Measurements from ENCODE around the gene BANP.

BANP gene

GRCh38 chr16:87918866-87919680 lies 32.2 kb upstream of the BANP start:
- Histone ChIP-seq H3K36me3 (ENCODE audit: control insufficient read depth, insufficient read depth, low read length) (no peaks in the 10 kb centered on the region), H3K27ac (ENCODE audit: low read depth, low read length) (no peak overlapping the region), H3K4me1 (ENCODE audit: control insufficient read depth, insufficient read depth, low read length) (no peaks in the 10 kb centered on the region), H3K4me3 (ENCODE audit: low read length) (no peak overlapping the region), H3K9ac (ENCODE audit: low read length) (no peak overlapping the region), H3K27me3 (ENCODE audit: control insufficient read depth, insufficient read depth, low read length) (no peaks in the 10 kb centered on the region)

GRCh38 chr16:87919681-87919994 lies 31.6 kb upstream of the BANP start:
- Histone ChIP-seq H3K4me1 (ENCODE audit: control insufficient read depth, insufficient read depth, low read length) (no peaks in the 10 kb centered on the region), H3K4me3 (ENCODE audit: low read length) (no peak overlapping the region), H3K27me3 (ENCODE audit: control insufficient read depth, insufficient read depth, low read length) (no peaks in the 10 kb centered on the region), H3K36me3 (ENCODE audit: control insufficient read depth, insufficient read depth, low read length) (no peaks in the 10 kb centered on the region), H3K9ac (ENCODE audit: low read length) (no peak overlapping the region), H3K27ac (ENCODE audit: low read depth, low read length) (no peak overlapping the region)

- H3K27me3 ChIP-seq (ENCODE audit: control insufficient read depth, insufficient read depth, low read length), result no peaks in the 10 kb centered on the region
Measured at GRCh38 chr16:87921236-87921773, 29.9 kb upstream of the BANP start.

GRCh38 chr16:87922250-87922871 lies 28.9 kb upstream of the BANP start:
- Histone ChIP-seq H3K4me1 (ENCODE audit: control insufficient read depth, insufficient read depth, low read length) (no peaks in the 10 kb centered on the region), H3K9ac (ENCODE audit: low read length) (no peak overlapping the region), H3K36me3 (ENCODE audit: control insufficient read depth, insufficient read depth, low read length) (no peaks in the 10 kb centered on the region), H3K4me3 (ENCODE audit: low read length) (no peak overlapping the region), H3K27me3 (ENCODE audit: control insufficient read depth, insufficient read depth, low read length) (no peaks in the 10 kb centered on the region), H3K27ac (ENCODE audit: low read depth, low read length) (no peak overlapping the region)

More at GRCh38 chr16:87921236-87921773, 29.9 kb upstream of the BANP start:
- no peaks in the 10 kb centered on the region for H3K36me3 ChIP-seq (ENCODE audit: control insufficient read depth, insufficient read depth, low read length)
- no peak overlapping the region for H3K9ac ChIP-seq (ENCODE audit: low read length)
- H3K4me3 ChIP-seq (ENCODE audit: low read length), result no peak overlapping the region
- no peaks in the 10 kb centered on the region for H3K4me1 ChIP-seq (ENCODE audit: control insufficient read depth, insufficient read depth, low read length)
- H3K27ac ChIP-seq (ENCODE audit: low read depth, low read length), result no peak overlapping the region

GRCh38 chr16:87924041-87924810 lies 27.0 kb upstream of the BANP start:
- Histone ChIP-seq H3K36me3 (ENCODE audit: control insufficient read depth, insufficient read depth, low read length) (no peaks in the 10 kb centered on the region), H3K9ac (ENCODE audit: low read length) (no peak overlapping the region), H3K4me1 (ENCODE audit: control insufficient read depth, insufficient read depth, low read length) (no peaks in the 10 kb centered on the region), H3K4me3 (ENCODE audit: low read length) (no peak overlapping the region), H3K27ac (ENCODE audit: low read depth, low read length) (no peak overlapping the region), H3K27me3 (ENCODE audit: control insufficient read depth, insufficient read depth, low read length) (no peaks in the 10 kb centered on the region)

GRCh38 chr16:87924811-87925670 lies 26.2 kb upstream of the BANP start:
- no peak overlapping the region for H3K9ac ChIP-seq (ENCODE audit: low read length)
- H3K27me3 ChIP-seq (ENCODE audit: control insufficient read depth, insufficient read depth, low read length), result no peaks in the 10 kb centered on the region
- no peak overlapping the region for H3K4me3 ChIP-seq (ENCODE audit: low read length)
- no peak overlapping the region for H3K27ac ChIP-seq (ENCODE audit: low read depth, low read length)
- no peaks in the 10 kb centered on the region for H3K36me3 ChIP-seq (ENCODE audit: control insufficient read depth, insufficient read depth, low read length)
- H3K4me1 ChIP-seq (ENCODE audit: control insufficient read depth, insufficient read depth, low read length), result no peaks in the 10 kb centered on the region

- Histone ChIP-seq H3K4me3 (ENCODE audit: low read length) (no peak overlapping the region), H3K27me3 (ENCODE audit: control insufficient read depth, insufficient read depth, low read length) (no peaks in the 10 kb centered on the region), H3K4me1 (ENCODE audit: control insufficient read depth, insufficient read depth, low read length) (no peaks in the 10 kb centered on the region), H3K27ac (ENCODE audit: low read depth, low read length) (no peak overlapping the region), H3K36me3 (ENCODE audit: control insufficient read depth, insufficient read depth, low read length) (no peaks in the 10 kb centered on the region), H3K9ac (ENCODE audit: low read length) (no peak overlapping the region)
Measured at GRCh38 chr16:87926246-87927194, 24.7 kb upstream of the BANP start.

- H3K4me3 ChIP-seq (ENCODE audit: low read length), result no peak overlapping the region
- H3K27ac ChIP-seq (ENCODE audit: low read depth, low read length), result no peak overlapping the region
- H3K27me3 ChIP-seq (ENCODE audit: control insufficient read depth, insufficient read depth, low read length), result no peaks in the 10 kb centered on the region
- H3K4me1 ChIP-seq (ENCODE audit: control insufficient read depth, insufficient read depth, low read length), result no peaks in the 10 kb centered on the region
- no peaks in the 10 kb centered on the region for H3K36me3 ChIP-seq (ENCODE audit: control insufficient read depth, insufficient read depth, low read length)
- no peak overlapping the region for H3K9ac ChIP-seq (ENCODE audit: low read length)
Measured at GRCh38 chr16:87927195-87927562, 24.1 kb upstream of the BANP start.

GRCh38 chr16:87929986-87930385 lies 21.2 kb upstream of the BANP start:
- Histone ChIP-seq H3K9ac (ENCODE audit: low read length) (no peak overlapping the region), H3K27me3 (ENCODE audit: control insufficient read depth, insufficient read depth, low read length) (no peaks in the 10 kb centered on the region), H3K36me3 (ENCODE audit: control insufficient read depth, insufficient read depth, low read length) (no peaks in the 10 kb centered on the region), H3K4me3 (ENCODE audit: low read length) (no peak overlapping the region), H3K27ac (ENCODE audit: low read depth, low read length) (no peak overlapping the region), H3K4me1 (ENCODE audit: control insufficient read depth, insufficient read depth, low read length) (no peaks in the 10 kb centered on the region)

GRCh38 chr16:87930456-87930855 lies 20.8 kb upstream of the BANP start:
- Histone ChIP-seq H3K27me3 (ENCODE audit: control insufficient read depth, insufficient read depth, low read length) (no peaks in the 10 kb centered on the region), H3K4me1 (ENCODE audit: control insufficient read depth, insufficient read depth, low read length) (no peaks in the 10 kb centered on the region), H3K4me3 (ENCODE audit: low read length) (no peak overlapping the region), H3K27ac (ENCODE audit: low read depth, low read length) (no peak overlapping the region), H3K36me3 (ENCODE audit: control insufficient read depth, insufficient read depth, low read length) (no peaks in the 10 kb centered on the region), H3K9ac (ENCODE audit: low read length) (no peak overlapping the region)

GRCh38 chr16:87931504-87931903 lies 19.7 kb upstream of the BANP start:
- no peak overlapping the region for H3K4me3 ChIP-seq (ENCODE audit: low read length)
- H3K4me1 ChIP-seq (ENCODE audit: control insufficient read depth, insufficient read depth, low read length), result no peaks in the 10 kb centered on the region
- no peak overlapping the region for H3K27ac ChIP-seq (ENCODE audit: low read depth, low read length)
- no peaks in the 10 kb centered on the region for H3K36me3 ChIP-seq (ENCODE audit: control insufficient read depth, insufficient read depth, low read length)
- H3K9ac ChIP-seq (ENCODE audit: low read length), result no peak overlapping the region
- H3K27me3 ChIP-seq (ENCODE audit: control insufficient read depth, insufficient read depth, low read length), result no peaks in the 10 kb centered on the region

Measured in rectal smooth muscle tissue (tissue), 1 donor.